Stimulated activated CD8-positive, alpha-beta memory T cell treated with anti-CD3 and anti-CD28 coated beads, Interleukin-2, amount 100 ng/mL, for 1 hour (primary cell): Measurements from ENCODE around the gene TTC39B.
"Not testable (repeated sequence)": the region's sequence is repeated elsewhere in the genome, so short reads cannot be mapped to it uniquely, and the experiment has no call there.

Source experiments
- DNase-seq, 2 donors: peaks; one replicate each; pipeline ENCODE4 v3.0.0-alpha.2; 2020; ENCODE audit warnings: low read depth in 2 of 2

The TTC39B gene

DNA sequence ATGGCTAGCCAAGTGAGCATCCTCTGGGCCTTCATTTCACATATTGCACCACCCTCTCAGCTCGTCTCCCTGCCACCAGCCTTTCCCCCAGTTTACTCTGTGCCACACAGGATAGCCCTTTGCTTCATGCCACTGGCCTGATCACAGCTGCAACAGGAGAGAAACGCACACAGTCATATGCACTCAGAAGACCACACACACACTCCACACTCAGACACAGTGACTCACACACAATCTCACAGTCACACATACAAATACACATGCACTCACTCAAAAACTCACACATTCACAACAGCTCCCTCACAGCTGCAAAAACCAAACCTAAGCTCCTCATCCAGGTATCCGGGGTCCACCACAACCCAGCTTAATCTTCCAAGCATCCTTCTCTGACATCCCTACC lies 38.7 kb downstream of the TTC39B start:
- DNase-seq = no peak

DNA sequence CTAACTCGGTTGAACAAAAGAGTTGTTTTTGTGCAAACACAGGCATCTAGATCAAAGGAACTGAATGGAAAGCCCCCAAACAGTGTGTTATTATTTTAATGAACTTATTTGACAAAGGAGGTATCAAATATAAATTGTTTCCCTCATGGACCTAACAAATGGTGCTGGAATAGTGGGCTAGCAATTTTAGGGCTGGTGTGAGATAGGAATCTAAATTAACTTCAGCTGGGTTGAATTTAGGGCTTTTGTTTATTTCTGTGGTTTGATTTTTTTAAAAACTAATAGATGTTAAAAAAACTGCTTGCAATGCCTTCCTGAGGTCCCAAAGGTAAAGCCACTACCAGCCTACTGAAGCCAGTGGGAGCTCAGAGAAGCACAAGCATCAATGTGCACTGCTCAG lies 42.1 kb downstream of the TTC39B start:
- no peak for DNase-seq

DNA sequence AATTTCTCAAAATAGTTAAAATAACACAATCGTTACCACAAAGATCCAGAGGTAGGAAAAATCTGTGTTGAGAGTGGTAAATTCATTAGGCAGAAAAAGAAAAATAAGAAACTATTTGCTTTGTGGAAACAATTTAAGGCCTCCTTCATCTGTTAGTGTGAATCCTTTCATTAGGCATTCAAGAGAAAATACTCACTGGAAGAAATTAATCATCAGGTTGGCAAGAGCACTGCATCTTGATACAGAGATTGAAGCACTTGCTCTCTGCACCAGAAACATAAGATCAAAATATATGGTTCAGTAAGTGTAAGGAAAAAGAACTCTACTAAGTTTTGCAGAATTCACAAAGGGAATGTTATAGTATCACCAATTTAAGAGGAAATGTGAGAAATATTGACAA lies 44.4 kb downstream of the TTC39B start:
- DNase-seq = no peak

GRCh38 chr9:15256426-15256825 lies 50.6 kb downstream of the TTC39B start:
- DNase-seq = no peak

- no peak for DNase-seq
Observed at GRCh38 chr9:15253786-15254185, 53.2 kb downstream of the TTC39B start.

DNA sequence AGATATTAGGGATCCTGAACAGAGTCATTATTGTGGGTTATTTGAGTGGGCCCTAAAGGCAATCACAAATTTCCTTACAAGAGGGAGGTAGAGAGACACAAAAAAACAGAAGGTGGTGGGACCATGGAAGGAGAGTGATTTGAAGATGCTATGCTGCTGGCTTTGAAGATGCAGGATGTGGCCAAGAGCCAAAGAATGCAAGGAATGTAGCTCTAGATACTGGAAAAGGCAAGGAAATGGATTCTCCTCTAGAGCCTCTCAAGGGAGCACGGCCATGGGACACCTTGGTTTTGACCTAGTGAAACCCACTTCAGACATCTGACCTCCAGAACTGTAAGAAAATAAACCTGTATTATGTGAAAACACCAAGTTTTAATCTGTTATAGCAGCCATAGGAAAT lies 53.8 kb downstream of the TTC39B start:
- no peak for DNase-seq

DNA sequence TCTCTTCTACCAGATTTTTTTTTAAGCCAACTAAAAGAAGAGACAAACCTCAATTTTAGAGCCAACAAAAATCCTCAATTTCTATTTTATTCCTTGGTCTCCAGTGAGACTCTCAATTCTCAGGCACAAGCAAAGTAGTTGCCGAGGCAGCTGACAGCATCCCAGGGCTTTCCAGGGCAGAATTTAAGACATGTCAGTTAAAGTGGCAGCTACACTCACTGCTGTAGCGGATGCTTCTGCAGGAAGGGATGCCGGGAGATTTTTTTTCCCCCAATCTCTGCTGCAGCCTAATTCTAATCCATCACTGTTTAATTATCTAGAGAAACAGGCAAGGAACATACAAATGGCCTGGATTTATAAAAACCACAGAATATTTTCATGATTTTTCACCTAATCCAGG lies 57.0 kb downstream of the TTC39B start:
- no peak for DNase-seq

GRCh38 chr9:15249042-15249818 lies 57.8 kb downstream of the TTC39B start:
- no peak for DNase-seq

- DNase-seq = no peak
Observed at GRCh38 chr9:15248621-15249020, 58.4 kb downstream of the TTC39B start.

DNA sequence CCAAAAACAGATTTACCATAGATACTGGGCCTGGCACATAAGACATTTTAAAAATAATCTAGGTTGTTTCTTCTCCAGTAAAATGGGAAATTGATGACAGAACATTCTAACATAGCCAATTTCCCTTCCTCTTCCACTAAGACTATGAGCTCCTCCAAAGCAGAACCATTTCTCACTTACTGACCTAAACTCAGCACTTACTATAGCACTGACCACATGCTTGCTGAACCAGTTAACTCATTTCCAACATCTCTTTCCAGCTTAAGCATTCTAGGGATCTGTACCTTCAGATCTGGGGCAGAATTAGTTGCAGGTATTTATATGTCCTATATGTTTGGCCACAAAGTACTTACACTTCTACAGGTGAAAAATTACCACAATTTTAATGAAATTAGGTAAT lies 58.9 kb downstream of the TTC39B start:
- DNase-seq = no peak

DNA sequence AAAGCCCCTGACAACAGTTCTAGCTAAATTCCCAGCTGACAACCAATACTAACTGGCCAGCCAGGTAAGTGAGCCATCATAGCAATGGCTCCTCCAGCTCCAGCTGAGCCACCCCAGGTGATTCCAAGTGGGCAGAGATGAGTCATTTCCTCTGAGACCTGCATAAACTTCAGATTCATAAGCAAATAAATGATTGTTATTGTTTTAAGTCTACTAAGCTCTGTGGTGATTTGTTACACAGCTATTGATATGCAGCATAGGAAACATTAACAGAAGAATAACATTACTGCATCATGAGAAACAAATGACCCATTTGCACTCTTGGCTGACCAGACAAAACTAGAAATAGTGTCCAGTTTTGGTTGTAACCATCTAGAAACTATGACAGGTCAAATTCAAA lies 60.3 kb downstream of the TTC39B start:
- DNase-seq = no peak

DNA sequence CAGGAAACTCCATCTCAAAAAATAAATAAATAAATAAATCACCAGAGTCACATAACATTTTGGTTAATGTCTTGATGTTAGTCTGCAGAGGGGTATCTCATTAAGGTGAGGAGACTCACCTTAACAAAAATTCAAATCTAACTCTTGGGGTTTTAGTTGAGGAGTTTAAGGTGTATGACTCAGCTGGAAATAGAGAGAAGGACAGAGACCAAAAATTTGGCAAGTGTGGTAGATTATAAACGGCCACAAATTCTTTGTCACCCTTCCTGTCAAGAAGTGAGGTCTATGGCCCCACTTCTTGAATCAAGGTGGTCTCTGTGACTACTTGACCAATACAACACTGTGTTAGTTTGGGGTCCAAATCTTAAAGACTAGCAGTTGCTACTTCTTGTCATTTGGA lies 60.8 kb downstream of the TTC39B start:
- DNase-seq = no peak

DNA sequence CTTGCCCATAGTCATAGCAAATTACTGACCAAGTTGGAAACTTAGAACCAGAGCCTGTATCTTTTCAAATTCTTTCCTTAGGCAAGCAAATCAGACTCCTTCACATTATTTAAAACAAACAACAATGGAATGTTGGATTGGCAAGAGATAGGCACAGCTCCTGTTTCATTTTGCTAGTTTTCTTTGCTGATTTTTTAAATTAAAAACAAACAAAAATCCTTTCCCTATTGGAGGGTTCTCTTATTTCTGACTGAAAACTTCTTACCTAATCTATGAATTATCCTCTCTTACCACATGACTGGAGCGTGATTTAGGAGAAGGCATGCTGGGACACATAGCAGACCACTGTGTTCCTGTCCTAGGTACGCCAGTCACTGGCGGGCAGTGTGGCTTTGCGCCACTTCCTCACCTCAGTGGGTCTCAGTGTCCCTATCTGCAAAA lies 63.0 kb downstream of the TTC39B start:
- DNase-seq = no peak

DNA sequence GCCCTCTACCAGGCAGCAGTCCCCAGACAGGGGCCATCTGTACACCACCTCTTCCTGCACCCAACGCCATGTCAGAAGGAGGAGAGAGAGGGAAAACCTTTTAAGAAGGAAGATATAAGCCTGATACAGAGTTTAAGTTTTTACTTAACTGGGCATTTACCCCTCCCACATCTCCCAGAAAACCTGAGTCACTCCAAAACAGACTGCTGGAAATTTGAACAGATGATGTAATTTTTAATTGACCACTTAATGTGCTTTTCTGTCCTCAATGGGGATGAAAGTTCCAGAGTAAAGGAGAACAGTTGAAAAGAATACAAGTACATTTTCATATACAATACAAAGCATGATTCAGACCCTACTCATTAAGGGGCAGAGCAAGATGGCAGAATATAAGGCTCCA lies 63.9 kb downstream of the TTC39B start:
- no peak for DNase-seq

- no peak for DNase-seq
Observed at GRCh38 chr9:15240927-15241326, 66.1 kb downstream of the TTC39B start.

- no peak for DNase-seq
Observed at GRCh38 chr9:15239816-15240215, 67.2 kb downstream of the TTC39B start.

DNA sequence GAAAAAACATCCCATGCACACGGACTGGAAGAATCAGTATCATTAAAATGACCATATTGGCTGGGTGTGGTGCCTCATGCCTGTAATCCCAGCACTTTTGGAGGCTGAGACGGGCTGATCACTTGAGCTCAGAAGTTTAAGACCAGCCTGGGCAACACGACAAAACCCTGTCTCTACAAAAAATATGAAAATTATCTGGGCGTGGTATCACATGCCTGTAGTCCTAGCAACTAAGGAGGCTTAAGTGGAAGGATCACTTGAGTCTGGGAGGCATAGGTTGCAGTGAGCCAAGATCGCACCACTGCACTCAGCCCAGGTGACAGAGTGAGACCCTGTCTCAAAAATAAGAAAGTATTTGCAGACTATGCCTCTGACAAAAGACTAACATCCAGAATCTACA lies 68.4 kb downstream of the TTC39B start:
- DNase-seq = no peak

DNA sequence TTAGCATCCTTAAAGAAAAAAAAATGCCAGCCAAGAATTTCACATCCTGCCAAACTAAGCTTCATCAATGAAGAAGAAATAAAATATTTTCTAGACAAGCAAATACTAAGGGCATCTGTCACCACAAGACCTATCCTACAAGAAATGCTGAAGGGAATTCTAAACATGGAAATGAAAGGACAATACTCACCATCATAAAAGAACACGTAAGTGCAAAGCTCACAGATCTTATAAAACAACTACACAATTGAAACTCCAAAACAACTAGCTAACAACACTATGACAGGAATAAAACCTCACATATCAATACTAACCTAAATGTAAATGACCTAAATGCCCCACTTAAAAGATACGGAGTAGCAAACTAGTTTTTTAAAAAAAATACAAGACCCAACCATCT lies 71.4 kb downstream of the TTC39B start:
- no peak for DNase-seq

DNA sequence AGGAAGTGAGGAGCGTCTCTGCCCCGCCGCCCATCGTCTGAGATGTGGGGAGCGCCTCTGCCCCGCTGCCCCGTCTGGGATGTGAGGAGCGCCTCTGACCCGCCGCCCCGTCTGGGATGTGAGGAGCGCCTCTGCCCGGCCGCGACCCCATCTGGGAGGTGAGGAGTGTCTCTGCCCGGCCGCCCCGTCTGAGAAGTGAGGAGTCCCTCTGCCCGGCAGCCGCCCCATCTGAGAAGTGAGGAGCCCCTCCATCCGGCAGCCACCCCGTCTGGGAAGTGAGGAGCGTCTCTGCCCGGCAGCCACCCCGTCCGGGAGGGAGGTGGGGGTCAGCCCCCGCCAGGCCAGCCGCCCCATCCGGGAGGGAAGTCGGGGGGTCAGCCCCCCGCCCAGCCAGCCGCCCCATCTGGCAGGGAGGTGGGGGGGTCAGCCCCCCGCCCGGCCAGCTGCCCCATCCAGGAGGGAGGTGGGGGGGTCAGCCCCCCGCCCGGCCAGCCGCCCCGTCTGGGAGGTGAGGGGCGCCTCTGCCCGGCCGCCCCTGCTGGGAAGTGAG lies 73.0 kb downstream of the TTC39B start:
- DNase-seq = not testable (repeated sequence)

DNA sequence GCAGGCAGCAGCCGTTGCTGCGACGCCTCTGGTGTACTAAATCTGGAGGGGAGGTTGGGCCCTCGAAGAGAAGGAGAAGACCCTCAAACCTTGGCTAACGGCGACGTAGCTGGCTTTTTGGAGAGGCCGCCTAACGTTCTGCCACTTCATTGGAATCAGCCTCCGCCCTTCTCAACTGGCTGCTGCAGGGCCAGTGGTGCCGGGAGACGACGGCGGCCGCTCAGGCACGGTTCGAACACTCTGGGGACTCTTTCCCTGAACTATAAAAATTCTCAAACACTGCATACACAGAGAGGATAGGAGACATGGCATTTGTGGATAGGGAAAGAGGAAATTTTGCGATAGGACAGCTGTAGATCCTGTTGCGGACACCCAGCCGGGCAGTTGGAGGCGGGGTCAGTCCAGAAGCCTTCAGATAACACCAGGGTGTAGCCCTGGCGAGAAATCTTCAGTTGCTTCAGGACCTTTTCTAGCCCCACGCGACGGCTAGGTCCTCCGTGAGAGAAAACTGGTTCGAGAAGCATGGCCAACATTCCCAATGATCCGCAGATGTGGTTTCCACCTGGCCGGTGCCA lies 74.2 kb downstream of the TTC39B start:
- not testable (repeated sequence) for DNase-seq

GRCh38 chr9:15231788-15232635 lies 75.0 kb downstream of the TTC39B start:
- DNase-seq = no peak

DNA sequence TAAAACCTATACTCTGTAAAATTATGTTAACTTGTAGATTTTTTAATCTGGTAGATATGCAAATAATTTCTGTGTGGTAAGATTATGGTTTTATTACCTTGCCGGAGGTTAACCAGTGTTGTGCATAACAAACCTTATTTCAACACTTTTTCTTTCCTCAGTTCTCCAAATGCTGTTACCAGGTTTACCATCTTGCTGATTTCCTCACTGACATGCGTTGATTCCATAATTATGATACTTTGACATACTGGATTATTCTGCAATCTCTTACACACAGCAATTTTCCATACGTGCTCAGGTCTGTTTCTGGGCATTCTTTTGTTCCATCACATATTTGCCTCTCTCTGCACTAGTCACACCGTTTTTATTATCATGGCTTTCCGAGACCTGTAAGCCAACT lies 77.6 kb downstream of the TTC39B start:
- DNase-seq = no peak

DNA sequence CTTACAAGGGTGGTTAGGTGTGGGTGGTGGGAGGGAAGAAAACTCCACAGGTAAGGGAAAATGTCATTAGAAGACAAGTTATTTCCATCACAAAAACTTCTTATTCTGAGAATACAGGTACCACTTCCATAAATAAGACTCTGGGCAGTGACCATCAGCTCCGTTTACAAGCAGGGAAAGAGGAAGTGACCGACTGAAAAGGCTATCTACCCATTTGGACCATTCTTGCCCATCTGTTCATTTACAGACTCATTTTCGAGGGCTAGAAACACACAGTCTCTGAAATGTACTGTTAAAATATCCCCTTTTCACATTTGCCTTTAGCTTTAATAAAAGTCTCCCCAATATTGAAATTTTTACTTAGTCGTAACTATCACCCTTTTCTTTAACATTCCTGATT lies 79.5 kb downstream of the TTC39B start:
- DNase-seq = no peak
